Retinal pigment epithelial cell (primary cell): ENCODE data around the gene LGR6.

ENCODE experiments used
- DNase-seq: peaks from one replicate; pipeline ENCODE4 v3.0.0-alpha.2; 2010; ENCODE audit warnings: low read depth
- H3K4me3 ChIP-seq: 2 replicates; pipeline ENCODE4 v1.5.1; 2011; ENCODE audit warnings: mild to moderate bottlenecking, low read length, control low read depth, moderate library complexity
- TF ChIP-seq, protein P1 (sequence below): conservative IDR thresholded peaks from 2 replicates; pipeline ENCODE4 v1.5.1; 2011; ENCODE audit warnings: low read depth, low read length, control low read depth, inconsistent platforms

The LGR6 gene

DNA sequence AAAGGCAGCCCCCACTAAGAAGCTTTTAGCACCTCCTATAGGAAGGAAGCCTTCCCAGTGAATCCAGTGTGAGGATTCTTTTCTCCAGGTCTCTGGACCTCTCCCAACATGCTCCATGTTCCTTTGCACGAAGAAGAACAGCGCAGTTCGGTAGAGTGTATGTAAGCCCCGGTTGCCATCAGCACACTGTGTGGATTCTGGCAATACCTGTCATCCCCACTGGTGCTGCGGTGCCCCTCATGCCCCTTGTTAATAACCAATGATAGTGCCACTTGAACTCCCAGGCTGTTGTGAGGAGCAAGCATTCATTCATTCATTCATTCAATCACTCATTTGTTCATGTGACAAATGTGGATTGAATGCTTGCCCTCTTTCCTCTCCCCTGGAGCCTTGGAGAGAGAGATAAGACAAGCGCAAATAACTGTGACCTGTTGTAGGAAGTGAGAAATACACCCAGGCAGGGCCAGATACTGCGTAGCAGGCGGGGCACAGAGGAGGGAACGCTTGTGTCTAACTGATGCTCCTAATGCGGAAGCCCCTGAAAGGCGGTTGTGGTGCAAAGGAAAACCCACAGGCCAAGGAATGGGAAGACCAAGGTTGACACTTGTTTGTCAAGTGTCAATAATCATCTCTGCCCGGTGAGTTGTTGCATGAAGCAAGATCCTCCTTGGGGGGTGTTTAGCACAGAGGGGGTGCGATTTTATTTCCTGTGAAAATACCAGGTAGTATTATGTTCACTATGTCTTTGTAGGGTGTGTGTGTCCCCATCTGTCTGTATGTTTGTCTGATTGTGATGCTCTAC, 9.8 kb downstream of the LGR6 start:
- TF ChIP-seq, protein P1, sequence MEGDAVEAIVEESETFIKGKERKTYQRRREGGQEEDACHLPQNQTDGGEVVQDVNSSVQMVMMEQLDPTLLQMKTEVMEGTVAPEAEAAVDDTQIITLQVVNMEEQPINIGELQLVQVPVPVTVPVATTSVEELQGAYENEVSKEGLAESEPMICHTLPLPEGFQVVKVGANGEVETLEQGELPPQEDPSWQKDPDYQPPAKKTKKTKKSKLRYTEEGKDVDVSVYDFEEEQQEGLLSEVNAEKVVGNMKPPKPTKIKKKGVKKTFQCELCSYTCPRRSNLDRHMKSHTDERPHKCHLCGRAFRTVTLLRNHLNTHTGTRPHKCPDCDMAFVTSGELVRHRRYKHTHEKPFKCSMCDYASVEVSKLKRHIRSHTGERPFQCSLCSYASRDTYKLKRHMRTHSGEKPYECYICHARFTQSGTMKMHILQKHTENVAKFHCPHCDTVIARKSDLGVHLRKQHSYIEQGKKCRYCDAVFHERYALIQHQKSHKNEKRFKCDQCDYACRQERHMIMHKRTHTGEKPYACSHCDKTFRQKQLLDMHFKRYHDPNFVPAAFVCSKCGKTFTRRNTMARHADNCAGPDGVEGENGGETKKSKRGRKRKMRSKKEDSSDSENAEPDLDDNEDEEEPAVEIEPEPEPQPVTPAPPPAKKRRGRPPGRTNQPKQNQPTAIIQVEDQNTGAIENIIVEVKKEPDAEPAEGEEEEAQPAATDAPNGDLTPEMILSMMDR = no peak
- DNase-seq = no peak
- no peak overlapping the region for H3K4me3 ChIP-seq

DNA sequence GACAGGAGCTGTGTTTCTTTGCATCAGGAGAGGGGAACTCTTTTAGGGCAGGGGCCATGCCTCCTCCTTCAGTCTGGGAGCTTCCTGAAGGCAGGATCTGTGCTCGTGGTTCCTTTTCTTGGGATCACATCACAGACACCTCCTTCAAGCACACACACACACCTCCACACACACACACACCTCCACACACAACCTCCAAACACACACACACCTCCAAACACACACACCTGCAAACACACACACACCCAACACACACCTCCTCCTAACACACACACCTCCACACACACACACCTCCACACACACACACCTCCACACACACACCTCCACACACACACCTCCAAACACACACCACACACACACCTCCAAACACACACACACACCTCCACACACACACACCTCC, 10.5 kb downstream of the LGR6 start:
- TF ChIP-seq, protein P1 = no peak
- DNase-seq = no peak

DNA sequence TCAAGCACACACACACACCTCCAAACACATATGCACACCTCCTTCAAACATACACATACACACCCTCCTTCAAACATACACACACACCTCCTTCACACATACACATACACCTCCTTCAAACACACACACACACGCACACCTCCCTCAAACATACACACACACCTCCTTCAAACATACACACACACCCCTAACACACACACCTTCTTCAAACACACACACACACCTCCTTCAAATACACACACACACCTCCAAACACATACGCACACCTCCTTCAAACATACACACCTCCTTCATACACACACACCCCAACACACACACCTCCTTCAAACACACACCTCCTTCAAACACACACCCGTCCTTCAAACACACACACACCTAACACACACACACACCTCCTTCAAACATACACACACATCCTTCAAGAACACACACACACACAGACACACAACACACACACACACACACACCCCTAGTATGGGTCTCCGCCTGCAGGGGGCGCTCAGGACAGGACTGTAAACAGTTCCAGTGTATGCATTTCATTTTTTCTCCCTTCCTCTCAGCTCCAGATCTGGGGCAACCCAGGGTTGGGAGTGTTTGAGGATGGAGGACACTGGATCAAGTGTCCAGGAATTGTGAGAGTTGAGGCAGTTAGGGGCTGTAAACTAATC, 12.1 kb downstream of the LGR6 start:
- H3K4me3 ChIP-seq = no peak overlapping the region
- TF ChIP-seq, protein P1 = peak; percentile 55
- DNase-seq = no peak

More for the DNA sequence above, 10.5 kb downstream of the LGR6 start:
- no peak overlapping the region for H3K4me3 ChIP-seq

DNA sequence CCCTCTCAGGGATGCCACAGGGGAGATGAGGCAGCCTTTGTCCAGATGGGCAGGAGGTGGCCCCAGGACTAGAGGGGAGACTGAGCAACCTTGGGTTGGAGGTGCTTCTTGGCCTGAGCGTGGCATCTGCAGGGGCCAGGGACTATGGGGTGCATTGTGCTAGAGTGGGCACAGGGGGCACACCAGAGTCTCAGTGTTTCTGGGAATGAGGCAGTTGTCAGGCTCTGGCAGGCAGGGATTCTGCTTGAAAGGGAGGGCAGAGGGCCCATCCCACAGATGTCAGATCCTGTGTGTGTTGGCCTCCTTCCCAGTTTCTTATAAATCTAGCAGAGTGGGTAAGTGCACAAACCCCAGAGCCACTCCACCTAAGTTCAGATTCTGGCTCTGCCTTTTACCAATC, 13.7 kb downstream of the LGR6 start:
- no peak overlapping the region for H3K4me3 ChIP-seq
- DNase-seq = peak; percentile 24
- TF ChIP-seq, protein P1 = peak; percentile 48

DNA sequence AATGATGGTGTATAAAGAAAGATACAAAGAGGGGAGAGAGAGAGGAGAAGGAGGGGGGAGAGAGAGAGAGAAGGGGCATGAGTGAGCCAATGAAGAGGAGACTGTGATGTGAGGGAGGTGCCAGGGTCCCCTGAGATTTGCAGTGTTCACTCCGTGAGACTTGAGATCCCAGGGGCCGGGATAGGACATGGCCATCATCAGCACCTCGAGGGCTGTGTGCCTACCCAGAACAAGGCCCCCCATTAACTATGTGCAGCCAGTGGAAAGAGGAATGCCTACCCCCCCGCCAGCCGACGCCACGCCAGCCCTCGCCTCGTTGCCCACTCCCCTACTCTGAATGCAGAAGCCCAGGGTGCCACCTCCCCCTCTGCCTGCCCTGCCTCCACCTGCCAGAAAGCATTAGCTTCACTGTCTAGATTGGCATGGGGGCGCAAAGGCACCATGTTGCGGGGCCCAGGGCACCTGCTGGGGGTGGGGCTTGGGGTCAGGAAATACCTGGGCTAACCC, 14.8 kb downstream of the LGR6 start:
- DNase-seq = no peak
- H3K4me3 ChIP-seq = no peak overlapping the region
- TF ChIP-seq, protein P1 = no peak

DNA sequence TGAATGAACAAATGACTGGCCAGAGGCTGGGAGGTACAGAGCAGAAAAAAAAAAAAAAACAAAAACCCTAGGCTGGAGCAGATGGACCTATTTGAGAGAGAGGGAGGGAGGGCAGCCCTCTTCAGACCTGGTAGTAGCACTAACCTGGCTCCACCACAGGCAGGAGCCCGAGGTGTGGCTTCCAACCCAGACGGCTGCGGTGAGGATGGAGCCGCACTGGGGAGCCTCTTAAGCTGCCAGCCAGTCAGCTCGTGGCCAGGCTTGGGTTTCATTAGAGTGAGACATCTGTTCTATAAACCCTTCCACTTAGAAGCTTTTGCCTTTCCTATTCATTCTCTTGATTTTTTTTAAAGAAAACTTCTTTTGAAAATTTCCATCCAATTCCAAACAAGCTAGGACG, 16.8 kb downstream of the LGR6 start:
- H3K4me3 ChIP-seq = no peak overlapping the region
- TF ChIP-seq, protein P1 = peak; percentile 57
- DNase-seq = no peak
